ENCODE data around the gene PLSCR3.

GRCh38 chr17:7388856-7389255, 5.5 kb downstream of the PLSCR3 start:
- no peak for TF ChIP-seq CTCF (IDR thresholded peaks at IDR 0.05)
- no peak for TF ChIP-seq POLR2A (IDR thresholded peaks at IDR 0.05)

All from uterus (tissue), 2 donors.